HT1080 (cell line): ENCODE data around the gene PARG. TPM values are rescaled to one million over a fixed set of nuclear protein-coding genes. Genes with fewer than 3 reads are reported as not detected.
"Not testable (repeated sequence)": the region's sequence is repeated elsewhere in the genome, so short reads cannot be mapped to it uniquely, and the experiment has no call there.

Experiments
- DNase-seq: peaks from one replicate; pipeline ENCODE4 v3.0.0-alpha.2; 2015; ENCODE audit warnings: low read depth
- small RNA-seq: library from RNA; depleted of rRNA; stranded (forward); fragments of <200 nt; gene quantifications from one replicate; pipeline ENCODE3, GENCODE V24; 2014
- total RNA-seq: library from RNA; depleted of rRNA; stranded (reverse); fragments of >200 nt; shearing (Covaris generic); gene quantifications from 2 replicates; pipeline ENCODE4 v1.2.3, GENCODE V29; 2014; rRNA removed

The PARG gene
- total RNA-seq, 1 experiment from 2014 or later, result 37.6 TPM

GRCh38 chr10:49830846-49831245 is 111.0 kb downstream of the PARG start:
- no peak for DNase-seq

- no peak for DNase-seq
These were observed 111.8 kb downstream of the PARG start for GRCh38 chr10:49830016-49830415.

DNA sequence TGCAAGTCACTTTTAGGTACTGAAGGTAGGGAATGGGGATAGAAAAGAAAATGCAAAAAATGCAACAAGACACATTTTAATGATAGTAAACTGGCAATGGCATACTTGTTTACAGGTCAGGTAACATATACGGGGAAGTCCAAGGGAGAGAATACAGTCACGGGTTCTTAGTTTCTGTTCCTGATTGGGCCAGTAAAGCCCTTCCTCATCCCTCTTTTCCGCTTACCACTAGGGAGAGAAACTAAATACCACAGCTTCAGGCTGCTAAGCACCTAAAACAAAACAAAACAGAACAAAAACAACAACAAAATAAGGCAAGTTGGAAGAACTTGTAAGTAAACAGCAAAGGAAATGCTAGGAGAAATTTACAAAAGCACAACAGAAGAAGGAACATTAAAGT is 114.5 kb downstream of the PARG start:
- DNase-seq, result no peak

DNA sequence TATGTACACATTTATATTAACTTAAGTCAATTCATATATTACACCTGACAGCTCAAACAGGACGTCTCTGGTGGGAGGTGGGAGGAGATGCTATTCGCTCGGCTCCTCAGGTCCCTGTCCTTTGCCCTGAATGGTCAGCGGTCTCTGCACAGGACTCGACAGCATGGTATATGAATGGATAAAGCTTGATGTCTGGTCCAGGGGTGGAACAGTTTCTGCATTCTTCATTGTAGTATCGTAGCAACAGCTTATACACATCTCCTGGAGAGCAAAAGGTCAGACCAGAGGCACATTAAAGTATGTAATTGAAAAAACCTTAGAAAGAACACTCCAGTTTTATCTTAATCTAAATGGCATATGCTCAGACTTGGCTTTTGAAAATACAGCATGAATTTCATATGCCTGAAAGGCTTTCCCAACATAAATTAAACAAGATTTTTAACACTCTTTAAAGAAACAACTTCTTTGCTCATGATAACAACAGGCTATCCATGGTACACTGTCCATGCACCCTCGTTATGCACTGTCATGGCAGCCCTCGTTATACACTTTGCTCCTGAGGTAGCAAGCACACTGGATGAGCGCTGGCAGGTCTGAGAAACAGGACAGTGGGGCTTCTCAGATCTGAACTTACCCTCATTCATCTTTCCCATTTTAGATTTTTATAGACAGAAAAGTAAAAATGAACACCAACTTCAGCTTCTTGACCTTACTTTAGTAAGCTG is 122.4 kb downstream of the PARG start:
- DNase-seq, result no peak

DNA sequence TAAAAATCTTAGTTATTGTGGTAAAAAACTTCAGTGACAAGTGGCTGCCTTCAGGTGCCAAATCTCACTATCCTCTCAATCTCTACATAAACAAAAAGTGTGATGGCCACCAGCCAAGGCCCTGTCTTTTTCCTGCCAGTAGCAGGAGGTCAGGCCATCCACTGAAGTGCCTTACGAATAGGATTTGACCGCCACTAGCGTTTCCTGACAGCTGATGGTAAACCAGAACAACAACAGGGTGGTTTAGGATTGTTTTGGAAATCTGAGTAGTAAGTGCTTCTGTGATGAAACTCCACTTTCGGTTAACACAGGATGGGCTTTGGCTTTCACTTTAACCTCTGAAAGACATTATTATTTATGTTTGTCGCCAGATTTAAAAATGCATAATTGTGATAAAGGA is 124.0 kb downstream of the PARG start:
- no peak for DNase-seq

GRCh38 chr10:49803988-49804387 is 137.8 kb downstream of the PARG start:
- DNase-seq, result peak; percentile 5

DNA sequence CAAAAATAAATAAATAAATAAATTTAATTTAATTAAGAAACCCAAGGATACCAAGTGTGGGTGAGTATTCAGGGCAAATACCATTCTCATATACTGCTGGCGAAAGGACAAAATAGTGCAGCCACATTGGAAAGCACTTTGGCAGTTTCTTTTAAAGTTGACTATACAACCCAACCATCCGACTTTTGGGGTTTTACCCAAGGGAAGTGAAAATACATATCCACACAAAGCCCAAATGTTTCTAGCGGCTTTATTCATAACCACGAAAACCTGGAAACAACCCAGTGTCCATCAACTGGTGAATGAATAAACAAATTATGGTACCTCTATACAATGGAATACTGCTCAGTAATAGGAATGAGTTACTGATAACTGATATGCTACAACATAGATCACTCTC is 143.6 kb downstream of the PARG start:
- DNase-seq, result no peak

DNA sequence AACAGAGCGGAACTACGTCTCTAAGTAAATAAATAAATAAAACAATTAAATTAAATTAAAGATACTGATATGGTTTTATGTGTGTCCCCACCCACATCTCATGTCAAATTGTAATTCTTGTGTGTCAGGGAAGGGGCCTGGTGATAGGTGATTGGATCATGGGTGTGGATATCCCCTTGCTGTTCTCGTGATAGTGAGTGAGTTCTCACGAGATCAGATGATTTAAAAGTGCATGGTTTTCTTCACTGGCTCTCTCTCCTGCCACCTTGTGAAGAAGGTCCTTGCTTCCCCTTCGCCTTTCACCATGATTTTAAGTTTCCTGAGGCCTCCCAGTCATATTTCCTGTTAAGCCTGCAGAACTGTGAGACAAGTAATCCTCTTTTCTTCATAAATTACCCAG is 150.7 kb downstream of the PARG start:
- peak; percentile 1 for DNase-seq

DNA sequence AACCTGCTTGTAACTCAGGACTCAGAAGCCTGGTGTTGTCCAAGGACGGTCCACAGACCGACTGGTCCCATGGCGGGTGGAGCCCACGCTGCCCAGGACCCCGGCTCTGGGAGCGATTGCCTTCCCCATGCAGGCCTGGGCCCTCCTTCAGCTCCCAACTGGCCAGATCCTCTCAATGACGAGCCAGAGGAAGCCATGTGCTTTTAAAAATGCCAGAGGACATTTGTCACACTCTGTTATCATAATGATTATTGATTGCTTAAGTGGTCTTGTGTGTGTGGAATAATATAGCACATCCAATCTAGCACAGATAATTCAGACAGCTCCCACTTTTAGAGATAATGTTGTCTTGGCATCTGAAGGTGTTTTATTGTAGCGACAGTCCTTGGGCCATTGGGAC is 157.1 kb downstream of the PARG start:
- no peak for DNase-seq

DNA sequence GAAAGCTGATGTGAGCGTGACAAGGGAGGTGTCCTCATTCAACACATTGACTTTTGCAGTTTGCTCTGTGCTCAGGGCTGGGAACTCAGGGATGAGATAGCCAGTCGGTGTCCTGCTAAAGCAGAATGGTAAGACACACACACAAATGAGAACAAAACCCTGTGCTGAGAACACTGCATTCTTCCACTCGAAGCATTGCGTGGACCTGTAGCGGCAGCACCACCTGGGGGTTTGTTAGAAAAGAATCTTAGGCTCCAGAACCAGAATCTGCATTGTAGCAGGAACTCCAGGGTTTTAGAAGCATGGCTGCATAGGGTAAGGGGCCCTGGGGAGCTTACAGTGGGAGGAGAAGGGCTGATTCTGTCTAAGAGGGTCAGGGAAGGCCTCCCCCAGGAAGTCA is 158.2 kb downstream of the PARG start:
- no peak for DNase-seq

- no peak for DNase-seq
These were observed 160.6 kb downstream of the PARG start for GRCh38 chr10:49781247-49781646.

DNA sequence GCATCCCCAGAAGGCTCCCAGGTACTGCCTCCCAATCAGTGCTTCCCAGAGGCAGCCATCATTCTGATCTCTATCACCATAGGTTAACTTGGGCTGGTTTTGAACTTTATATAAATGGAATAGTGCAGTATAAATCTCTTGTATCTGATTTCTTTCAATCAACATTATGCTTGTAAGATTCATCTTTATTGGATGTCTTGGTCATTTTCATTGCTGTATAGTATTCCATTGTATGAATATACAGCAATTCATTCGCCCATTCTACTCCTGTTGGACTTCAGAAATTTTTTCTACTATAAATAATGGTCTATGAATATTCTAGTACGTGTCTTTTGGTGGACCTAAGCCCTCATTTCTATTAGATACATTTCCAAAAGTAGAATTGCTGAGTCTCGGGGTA is 163.6 kb downstream of the PARG start:
- no peak for DNase-seq

DNA sequence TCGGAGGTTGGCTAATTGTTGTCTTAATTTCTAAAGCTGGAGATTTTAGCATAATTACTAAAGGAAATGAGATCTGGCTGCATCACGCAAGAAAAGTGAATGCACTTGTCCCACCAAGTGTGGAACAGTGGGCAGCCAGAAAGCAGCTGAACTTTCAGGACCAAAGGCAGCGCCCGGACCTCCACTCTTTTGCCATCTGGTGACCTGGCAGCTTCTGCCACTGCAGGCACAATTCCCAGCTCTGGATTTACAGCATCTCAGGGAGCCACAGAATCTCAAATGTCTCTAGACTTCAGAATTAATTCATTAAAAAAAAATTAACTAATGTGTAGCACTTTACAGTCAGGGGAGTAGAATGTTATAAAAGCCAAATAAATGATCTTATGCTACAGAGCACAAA is 165.0 kb downstream of the PARG start:
- no peak for DNase-seq

GRCh38 chr10:49775014-49775413 is 166.8 kb downstream of the PARG start:
- DNase-seq, result no peak

GRCh38 chr10:49772944-49773343 is 168.9 kb downstream of the PARG start:
- not testable (repeated sequence) for DNase-seq

- not testable (repeated sequence) for DNase-seq
These were observed 170.8 kb downstream of the PARG start for GRCh38 chr10:49771046-49771445.

- DNase-seq, result no peak
These were observed 172.1 kb downstream of the PARG start for GRCh38 chr10:49769692-49770091.

GRCh38 chr10:49768731-49769130 is 173.1 kb downstream of the PARG start:
- no peak for DNase-seq

DNA sequence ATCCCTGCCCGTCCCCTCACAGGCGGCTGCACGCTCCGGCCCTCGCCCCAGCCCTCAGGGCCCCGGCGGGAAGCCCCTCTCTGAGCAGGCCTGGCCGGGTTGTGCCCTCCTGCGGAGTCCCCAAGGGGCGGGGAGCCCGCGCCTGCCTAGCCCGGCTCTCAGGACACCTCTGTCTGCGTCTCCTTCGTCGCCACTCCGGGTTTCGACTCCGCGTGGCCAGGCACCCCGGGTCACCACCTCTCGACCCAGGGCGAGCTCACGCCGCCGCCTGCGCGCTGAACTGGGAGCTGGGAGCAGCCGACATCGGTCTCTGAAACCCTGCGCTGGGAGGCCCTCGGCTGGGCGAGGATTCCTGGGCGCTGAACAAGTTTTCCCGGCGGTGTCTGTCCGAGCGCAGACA is 173.5 kb downstream of the PARG start:
- DNase-seq, result no peak

Small RNAs within 50 kb of the gene (small RNA-seq; reads per million reads assigned to genes)
- not detected for gene RNA5SP317
- 0.36 reads per million, percentile 41 among the genes with 10 or more reads in this experiment for gene SNORA74C-2

Other genes starting within 250 kb of the PARG start
- 9.5 and 10.7 TPM in 2 replicates for gene OGDHL, start 179.7 kb downstream of the PARG start, total RNA-seq
- 16.1 and 20.4 TPM in 2 replicates for gene TIMM23B, start within 50 bp of the PARG start, total RNA-seq
- gene AGAP6, start 46.4 kb upstream of the PARG start, total RNA-seq, result 5.9 and 7.6 TPM in 2 replicates
- gene WASHC2A, start 125.9 kb upstream of the PARG start, total RNA-seq, result 21.1 and 26.1 TPM in 2 replicates